Measurements from ENCODE around the gene LRRC2. TPM values are rescaled to one million over a fixed set of nuclear protein-coding genes. Genes with fewer than 3 reads are reported as not detected.
"Not testable (repeated sequence)": the region's sequence is repeated elsewhere in the genome, so short reads cannot be mapped to it uniquely, and the experiment has no call there.

Gene LRRC2
- total and polyA plus RNA-seq, 10 donors: 0.59 to 10.9 (median 5.0) TPM

GRCh38 chr3:46497556-46498265 lies 68.4 kb downstream of the LRRC2 start, which contains the start of gene RTP3:
Gene RTP3, plus strand, starts transcription at chr3:46497976. Its CDS starts 87 bp downstream, at chr3:46498063.
- WGBS, 5 donors: 74 to 83% (median 82%) methylated on average over 9 of the region's 9 CpGs
- no peak within 1 kb of the TSS for H3K27ac ChIP-seq
- intact Hi-C loops (cut with DNase I; ENCODE audit: low total_unique reads): loop anchor here (2.0 kb wide), 1 partner anchor 61 kb away; no protein-coding TSS in a partner anchor
- H3K4me1 ChIP-seq: peaks cover 10 to 36% (median 21%) of the 10 kb centered on the region in 6 donors
- no peak within 1 kb of the TSS for H3K4me3 ChIP-seq
- no peaks in the 10 kb centered on the region for H3K36me3 ChIP-seq
- H3K27me3 ChIP-seq (replicated peaks in 1 of 7): no peaks in the 10 kb centered on the region
- no peak for DNase-seq
- no peaks in the 10 kb centered on the region for H3K9me3 ChIP-seq
- no peak for TF ChIP-seq CTCF (IDR thresholded peaks at IDR 0.05 in 8 of 11, conservative IDR thresholded peaks at IDR 0.05 in 3 of 11)
- no peak for TF ChIP-seq POLR2AphosphoS5 (IDR thresholded peaks at IDR 0.05)
- no peak for TF ChIP-seq POLR2A (IDR thresholded peaks at IDR 0.05)

GRCh38 chr3:46496746-46497555 lies 69.2 kb downstream of the LRRC2 start:
- Histone ChIP-seq H3K27ac (no peak overlapping the region), H3K9me3 (no peaks in the 10 kb centered on the region), H3K36me3 (no peaks in the 10 kb centered on the region), H3K4me1 (peaks cover 10 to 36% (median 21%) of the 10 kb centered on the region in 6 donors), H3K27me3 (replicated peaks in 1 of 7) (no peaks in the 10 kb centered on the region), H3K4me3 (no peak overlapping the region)
- 55 to 68% (median 60%) methylated on average over 9 of the region's 9 CpGs for WGBS, 5 donors
- TF ChIP-seq POLR2A (IDR thresholded peaks at IDR 0.05) (no peak), CTCF (IDR thresholded peaks at IDR 0.05 in 8 of 11, conservative IDR thresholded peaks at IDR 0.05 in 3 of 11) (peak in 8 of 11 experiments; percentile 12 to 46 (median 36)), POLR2AphosphoS5 (IDR thresholded peaks at IDR 0.05) (peak in 1 of 3 donors; percentile 24)
- intact Hi-C loops (cut with DNase I; ENCODE audit: low total_unique reads): loop anchor here (2.0 kb wide), 1 partner anchor 62 kb away; no protein-coding TSS in a partner anchor
- no peak for DNase-seq

GRCh38 chr3:46495901-46496456 lies 70.1 kb downstream of the LRRC2 start:
- Histone ChIP-seq H3K4me1 (peaks cover 6 to 28% (median 18%) of the 10 kb centered on the region in 6 donors), H3K9me3 (no peaks in the 10 kb centered on the region), H3K4me3 (no peak overlapping the region), H3K36me3 (no peaks in the 10 kb centered on the region), H3K27ac (peak overlapping the region in 6 of 8 donors; percentile 45 to 69 (median 60)), H3K27me3 (replicated peaks in 1 of 7) (no peaks in the 10 kb centered on the region)
- WGBS, 5 donors: 82 to 89% (median 85%) methylated on average over 5 of the region's 5 CpGs
- DNase-seq: no peak
- TF ChIP-seq CTCF (IDR thresholded peaks at IDR 0.05 in 8 of 11, conservative IDR thresholded peaks at IDR 0.05 in 3 of 11) (no peak), POLR2A (IDR thresholded peaks at IDR 0.05) (no peak), POLR2AphosphoS5 (IDR thresholded peaks at IDR 0.05) (no peak)
- intact Hi-C loops (cut with DNase I; ENCODE audit: low total_unique reads): loop anchor here (2.0 kb wide), 1 partner anchor 63 kb away; no protein-coding TSS in a partner anchor

- H3K9me3 ChIP-seq; intact Hi-C loops (cut with DNase I; ENCODE audit: low total_unique reads); H3K27ac ChIP-seq; DNase-seq; H3K36me3 ChIP-seq; H3K27me3 ChIP-seq (replicated peaks in 1 of 7); H3K4me3 ChIP-seq: not testable (repeated sequence)
- peaks cover 6 to 27% (median 18%) of the 10 kb centered on the region in 6 donors for H3K4me1 ChIP-seq
- 89 to 93% (median 92%) methylated on average over 7 to 27 of the region's 33 CpGs; no CpG with 5 or more reads in 1 of the 5 donors for WGBS, 5 donors
Measured at GRCh38 chr3:46494491-46494890, 71.6 kb downstream of the LRRC2 start.
